GM12872 (cell line): ENCODE measurements around the gene RBFOX2.

Experiments used
- CTCF ChIP-seq: IDR thresholded peaks from 3 replicates; pipeline ENCODE4 v1.5.1; 2011; ENCODE audit warnings: low read depth, mild to moderate bottlenecking, low read length, moderate library complexity; ENCODE audit not compliant: insufficient read depth

RBFOX2 gene

GRCh38 chr22:35978889-35979288 lies 49.7 kb downstream of the RBFOX2 start:
- no peak for TF ChIP-seq CTCF

DNA sequence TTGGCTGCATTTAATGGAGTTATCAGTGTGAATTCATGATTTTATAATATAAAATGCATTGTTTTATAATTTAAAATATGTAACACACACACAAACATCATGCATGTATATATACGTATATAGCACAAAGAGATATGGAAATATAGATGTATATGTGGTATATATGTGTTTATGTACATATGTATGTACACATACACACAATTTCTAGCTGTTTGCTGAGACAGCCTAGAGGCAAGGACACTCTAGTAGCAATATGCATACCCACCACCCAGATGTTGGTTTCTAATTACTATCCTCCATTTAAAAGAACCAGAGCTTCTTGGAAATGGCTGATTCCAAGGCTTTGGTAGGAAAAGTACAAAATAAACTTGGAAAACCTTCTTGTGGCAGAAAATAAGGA lies 50.4 kb downstream of the RBFOX2 start:
- no peak for TF ChIP-seq CTCF

- TF ChIP-seq CTCF, result no peak
These were observed 51.5 kb downstream of the RBFOX2 start for GRCh38 chr22:35977136-35977535.

DNA sequence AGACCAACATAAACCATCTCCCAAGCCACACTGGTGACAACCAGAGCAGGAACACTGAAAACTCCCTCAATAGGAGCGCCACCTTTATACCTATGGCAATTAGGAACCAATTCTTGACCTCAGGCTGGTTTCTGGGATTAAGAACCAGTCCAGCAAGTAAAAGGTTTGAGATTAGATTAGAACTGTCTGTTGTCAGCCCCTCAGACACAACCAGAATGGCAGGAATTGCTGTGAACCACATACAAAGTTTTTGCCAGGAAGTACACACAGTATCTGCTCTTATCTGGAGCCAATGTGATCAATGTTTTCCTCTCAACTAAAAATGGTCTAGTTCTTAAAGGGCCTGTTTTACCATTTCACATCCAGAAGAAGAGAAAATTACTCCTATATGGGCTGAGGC lies 55.2 kb downstream of the RBFOX2 start:
- no peak for TF ChIP-seq CTCF

DNA sequence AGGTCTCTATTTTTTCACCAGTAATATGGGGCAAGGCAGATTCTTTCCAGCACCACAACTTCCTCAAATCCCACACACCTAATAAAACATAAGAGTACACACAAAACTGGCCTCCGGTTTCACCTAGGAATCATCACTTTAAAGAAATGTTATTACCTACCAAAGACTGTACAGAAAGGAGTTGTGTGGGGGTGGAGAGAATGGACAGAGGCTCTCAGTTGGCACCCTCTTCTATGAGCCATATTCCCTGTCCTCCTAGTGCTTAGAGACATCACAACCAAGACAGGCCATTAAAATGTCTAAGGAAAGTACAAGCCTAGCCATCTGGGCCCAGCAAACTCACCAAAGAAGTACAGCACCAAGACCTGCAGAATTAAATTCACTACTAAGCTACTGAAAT lies 56.1 kb downstream of the RBFOX2 start:
- no peak for TF ChIP-seq CTCF

DNA sequence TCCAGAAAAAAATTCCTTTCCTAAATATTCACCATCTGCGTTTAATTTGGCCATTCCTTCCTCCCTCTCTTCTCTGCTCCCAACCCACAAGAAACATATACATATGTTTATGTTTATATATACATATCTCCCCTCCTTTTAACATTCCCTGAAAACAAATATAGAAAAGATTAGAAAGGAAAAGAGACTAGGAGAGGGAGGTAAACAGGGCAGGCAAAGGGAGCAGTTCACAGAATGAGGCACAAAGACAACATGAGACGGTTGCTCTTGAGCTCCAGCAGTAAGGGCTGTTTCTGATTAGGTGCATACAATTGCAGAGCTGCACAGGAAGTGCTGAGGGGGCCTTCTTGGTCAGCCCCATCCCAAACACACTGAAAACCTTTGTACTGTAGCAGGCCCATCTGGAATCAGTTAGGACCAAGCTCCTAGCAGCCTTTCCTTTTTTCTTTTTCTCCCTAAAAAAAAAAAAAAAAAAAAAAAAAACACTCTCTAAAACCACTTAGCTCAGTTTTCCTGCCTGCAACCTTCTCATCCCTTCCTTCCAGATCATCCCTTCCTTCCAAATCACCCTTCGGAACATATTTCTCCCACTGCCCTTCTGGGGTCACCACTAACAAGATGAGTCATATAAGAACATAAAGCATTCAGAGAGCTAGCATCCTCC lies 57.0 kb downstream of the RBFOX2 start:
- no peak for TF ChIP-seq CTCF

DNA sequence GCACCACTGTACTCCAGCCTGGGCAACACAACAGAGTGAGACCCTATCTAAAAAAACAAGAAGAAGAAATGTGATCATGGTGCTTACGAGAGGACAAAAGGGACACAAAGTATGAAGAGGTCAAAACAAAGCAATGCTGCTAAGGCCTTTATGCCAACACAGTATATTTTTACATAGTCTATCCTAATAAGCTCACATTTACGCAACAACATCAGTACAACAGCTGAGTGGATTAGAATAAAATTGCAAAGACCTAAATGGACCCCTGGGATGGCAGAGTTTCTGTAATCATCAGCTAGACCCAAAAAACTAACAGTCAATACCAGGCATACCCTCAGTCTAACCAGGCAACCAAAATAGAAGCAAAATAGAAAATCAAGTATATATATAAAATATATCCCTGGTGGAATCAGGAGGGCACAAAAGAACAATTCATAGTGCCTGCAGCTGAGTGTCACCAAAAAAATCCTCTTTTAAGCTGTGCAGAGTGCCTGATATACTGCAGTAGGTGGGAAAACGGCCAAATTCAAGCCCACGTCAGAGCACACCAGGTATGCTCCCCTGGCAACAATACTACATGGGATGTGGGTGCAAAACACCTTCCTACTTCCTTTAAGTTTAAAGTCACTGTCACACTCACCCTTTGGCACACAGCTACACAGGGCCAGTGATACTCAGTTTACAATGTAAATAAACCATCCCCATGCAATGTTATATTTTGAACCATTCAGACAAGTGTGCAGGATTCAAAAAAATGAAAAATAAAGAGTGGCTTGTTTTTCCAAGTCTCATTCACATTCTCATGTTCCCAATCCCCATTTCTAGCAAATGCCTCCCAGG lies 57.8 kb downstream of the RBFOX2 start:
- no peak for TF ChIP-seq CTCF
